ENCODE results near the gene ZNF831.

- TF ChIP-seq, protein P1, sequence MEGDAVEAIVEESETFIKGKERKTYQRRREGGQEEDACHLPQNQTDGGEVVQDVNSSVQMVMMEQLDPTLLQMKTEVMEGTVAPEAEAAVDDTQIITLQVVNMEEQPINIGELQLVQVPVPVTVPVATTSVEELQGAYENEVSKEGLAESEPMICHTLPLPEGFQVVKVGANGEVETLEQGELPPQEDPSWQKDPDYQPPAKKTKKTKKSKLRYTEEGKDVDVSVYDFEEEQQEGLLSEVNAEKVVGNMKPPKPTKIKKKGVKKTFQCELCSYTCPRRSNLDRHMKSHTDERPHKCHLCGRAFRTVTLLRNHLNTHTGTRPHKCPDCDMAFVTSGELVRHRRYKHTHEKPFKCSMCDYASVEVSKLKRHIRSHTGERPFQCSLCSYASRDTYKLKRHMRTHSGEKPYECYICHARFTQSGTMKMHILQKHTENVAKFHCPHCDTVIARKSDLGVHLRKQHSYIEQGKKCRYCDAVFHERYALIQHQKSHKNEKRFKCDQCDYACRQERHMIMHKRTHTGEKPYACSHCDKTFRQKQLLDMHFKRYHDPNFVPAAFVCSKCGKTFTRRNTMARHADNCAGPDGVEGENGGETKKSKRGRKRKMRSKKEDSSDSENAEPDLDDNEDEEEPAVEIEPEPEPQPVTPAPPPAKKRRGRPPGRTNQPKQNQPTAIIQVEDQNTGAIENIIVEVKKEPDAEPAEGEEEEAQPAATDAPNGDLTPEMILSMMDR (IDR thresholded peaks at IDR 0.05; ENCODE audit: insufficient read depth, low read length): no peak
- TF ChIP-seq GABPA (IDR thresholded peaks at IDR 0.05; ENCODE audit: low read depth): no peak
- no peak for TF ChIP-seq POLR2AphosphoS5 (IDR thresholded peaks at IDR 0.05; ENCODE audit: low read depth)
These were observed 16.0 kb upstream of the ZNF831 start for GRCh38 chr20:59147586-59147985.

All from HL-60 (cell line).